ENCODE measurements around the gene TCAIM.

The TCAIM gene

GRCh38 chr3:44326515-44326914, 12.1 kb upstream of the TCAIM start:
- Histone ChIP-seq H3K4me1 (ENCODE audit: low read depth, poor library complexity, severe bottlenecking) (no peaks in the 10 kb centered on the region), H4K20me1 (ENCODE audit: insufficient read depth) (no peaks in the 10 kb centered on the region), H3K27me3 (ENCODE audit: insufficient read depth, low read depth) (no peaks in the 10 kb centered on the region), H2AFZ (ENCODE audit: low read depth) (no peak overlapping the region), H3K27ac (no peak overlapping the region), H3K4me3 (IDR thresholded peaks at IDR 0.05; ENCODE audit: insufficient read depth, low read depth, low read length) (no peak overlapping the region), H3K9ac (no peak overlapping the region), H3K36me3 (ENCODE audit: insufficient read depth) (no peaks in the 10 kb centered on the region), H3K79me2 (ENCODE audit: insufficient read depth, low read depth) (no peaks in the 10 kb centered on the region), H3K4me2 (no peak overlapping the region)
- TF ChIP-seq, protein P1, sequence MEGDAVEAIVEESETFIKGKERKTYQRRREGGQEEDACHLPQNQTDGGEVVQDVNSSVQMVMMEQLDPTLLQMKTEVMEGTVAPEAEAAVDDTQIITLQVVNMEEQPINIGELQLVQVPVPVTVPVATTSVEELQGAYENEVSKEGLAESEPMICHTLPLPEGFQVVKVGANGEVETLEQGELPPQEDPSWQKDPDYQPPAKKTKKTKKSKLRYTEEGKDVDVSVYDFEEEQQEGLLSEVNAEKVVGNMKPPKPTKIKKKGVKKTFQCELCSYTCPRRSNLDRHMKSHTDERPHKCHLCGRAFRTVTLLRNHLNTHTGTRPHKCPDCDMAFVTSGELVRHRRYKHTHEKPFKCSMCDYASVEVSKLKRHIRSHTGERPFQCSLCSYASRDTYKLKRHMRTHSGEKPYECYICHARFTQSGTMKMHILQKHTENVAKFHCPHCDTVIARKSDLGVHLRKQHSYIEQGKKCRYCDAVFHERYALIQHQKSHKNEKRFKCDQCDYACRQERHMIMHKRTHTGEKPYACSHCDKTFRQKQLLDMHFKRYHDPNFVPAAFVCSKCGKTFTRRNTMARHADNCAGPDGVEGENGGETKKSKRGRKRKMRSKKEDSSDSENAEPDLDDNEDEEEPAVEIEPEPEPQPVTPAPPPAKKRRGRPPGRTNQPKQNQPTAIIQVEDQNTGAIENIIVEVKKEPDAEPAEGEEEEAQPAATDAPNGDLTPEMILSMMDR (conservative IDR thresholded peaks at IDR 0.05; ENCODE audit: low read depth, low read length) = no peak

DNA sequence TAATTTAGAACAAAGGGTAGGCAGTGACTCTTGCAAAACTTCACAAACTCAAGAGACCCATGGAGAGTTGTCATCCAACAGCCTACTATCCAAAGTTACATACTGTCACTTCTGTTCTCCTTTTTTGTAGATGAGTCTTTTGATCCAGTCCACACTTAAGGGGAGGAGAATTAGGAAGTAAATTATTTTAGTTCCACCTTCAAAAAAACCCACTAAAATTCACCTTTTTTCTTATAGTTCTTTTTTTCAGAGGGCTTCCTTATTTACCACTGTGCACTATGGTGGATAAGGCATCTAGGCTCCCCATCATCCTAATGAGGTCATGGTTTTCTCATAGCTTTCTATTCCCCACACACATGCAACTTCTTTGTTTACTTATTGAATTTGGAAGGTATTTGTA, 8.6 kb upstream of the TCAIM start:
- Histone ChIP-seq H3K9ac (no peak overlapping the region), H3K79me2 (ENCODE audit: insufficient read depth, low read depth) (no peaks in the 10 kb centered on the region), H4K20me1 (ENCODE audit: insufficient read depth) (no peaks in the 10 kb centered on the region), H3K4me1 (ENCODE audit: low read depth, poor library complexity, severe bottlenecking) (no peaks in the 10 kb centered on the region), H3K27ac (no peak overlapping the region), H3K27me3 (ENCODE audit: insufficient read depth, low read depth) (no peaks in the 10 kb centered on the region), H2AFZ (ENCODE audit: low read depth) (no peak overlapping the region), H3K4me2 (no peak overlapping the region), H3K36me3 (ENCODE audit: insufficient read depth) (no peaks in the 10 kb centered on the region), H3K4me3 (IDR thresholded peaks at IDR 0.05; ENCODE audit: insufficient read depth, low read depth, low read length) (no peak overlapping the region)
- TF ChIP-seq, protein P1 (conservative IDR thresholded peaks at IDR 0.05; ENCODE audit: low read depth, low read length) = no peak

- no peak overlapping the region for H2AFZ ChIP-seq (ENCODE audit: low read depth)
- H3K79me2 ChIP-seq (ENCODE audit: insufficient read depth, low read depth) = no peaks in the 10 kb centered on the region
- no peak overlapping the region for H3K4me3 ChIP-seq (IDR thresholded peaks at IDR 0.05; ENCODE audit: insufficient read depth, low read depth, low read length)
- H3K27ac ChIP-seq = no peak overlapping the region
- no peak overlapping the region for H3K4me2 ChIP-seq
- H3K4me1 ChIP-seq (ENCODE audit: low read depth, poor library complexity, severe bottlenecking) = no peaks in the 10 kb centered on the region
- H3K27me3 ChIP-seq (ENCODE audit: insufficient read depth, low read depth) = no peaks in the 10 kb centered on the region
- TF ChIP-seq, protein P1 (conservative IDR thresholded peaks at IDR 0.05; ENCODE audit: low read depth, low read length) = no peak
- no peaks in the 10 kb centered on the region for H3K36me3 ChIP-seq (ENCODE audit: insufficient read depth)
- no peaks in the 10 kb centered on the region for H4K20me1 ChIP-seq (ENCODE audit: insufficient read depth)
- H3K9ac ChIP-seq = no peak overlapping the region
Observed at GRCh38 chr3:44330444-44330843, 8.1 kb upstream of the TCAIM start.

GRCh38 chr3:44334326-44334725, 4.2 kb upstream of the TCAIM start:
- Histone ChIP-seq H4K20me1 (ENCODE audit: insufficient read depth) (no peaks in the 10 kb centered on the region), H3K4me3 (IDR thresholded peaks at IDR 0.05; ENCODE audit: insufficient read depth, low read depth, low read length) (no peak overlapping the region), H3K9ac (no peak overlapping the region), H3K27ac (no peak overlapping the region), H3K27me3 (ENCODE audit: insufficient read depth, low read depth) (no peaks in the 10 kb centered on the region), H3K4me2 (no peak overlapping the region), H2AFZ (ENCODE audit: low read depth) (no peak overlapping the region), H3K79me2 (ENCODE audit: insufficient read depth, low read depth) (no peaks in the 10 kb centered on the region), H3K4me1 (ENCODE audit: low read depth, poor library complexity, severe bottlenecking) (peaks cover 6% of the 10 kb centered on the region), H3K36me3 (ENCODE audit: insufficient read depth) (no peaks in the 10 kb centered on the region)
- TF ChIP-seq, protein P1 (conservative IDR thresholded peaks at IDR 0.05; ENCODE audit: low read depth, low read length) = no peak

Data from KMS-11 (cell line).